ENCODE data around the gene SLC25A19.
"Not testable (repeated sequence)": the region's sequence is repeated elsewhere in the genome, so short reads cannot be mapped to it uniquely, and the experiment has no call there.

SLC25A19 gene

DNA sequence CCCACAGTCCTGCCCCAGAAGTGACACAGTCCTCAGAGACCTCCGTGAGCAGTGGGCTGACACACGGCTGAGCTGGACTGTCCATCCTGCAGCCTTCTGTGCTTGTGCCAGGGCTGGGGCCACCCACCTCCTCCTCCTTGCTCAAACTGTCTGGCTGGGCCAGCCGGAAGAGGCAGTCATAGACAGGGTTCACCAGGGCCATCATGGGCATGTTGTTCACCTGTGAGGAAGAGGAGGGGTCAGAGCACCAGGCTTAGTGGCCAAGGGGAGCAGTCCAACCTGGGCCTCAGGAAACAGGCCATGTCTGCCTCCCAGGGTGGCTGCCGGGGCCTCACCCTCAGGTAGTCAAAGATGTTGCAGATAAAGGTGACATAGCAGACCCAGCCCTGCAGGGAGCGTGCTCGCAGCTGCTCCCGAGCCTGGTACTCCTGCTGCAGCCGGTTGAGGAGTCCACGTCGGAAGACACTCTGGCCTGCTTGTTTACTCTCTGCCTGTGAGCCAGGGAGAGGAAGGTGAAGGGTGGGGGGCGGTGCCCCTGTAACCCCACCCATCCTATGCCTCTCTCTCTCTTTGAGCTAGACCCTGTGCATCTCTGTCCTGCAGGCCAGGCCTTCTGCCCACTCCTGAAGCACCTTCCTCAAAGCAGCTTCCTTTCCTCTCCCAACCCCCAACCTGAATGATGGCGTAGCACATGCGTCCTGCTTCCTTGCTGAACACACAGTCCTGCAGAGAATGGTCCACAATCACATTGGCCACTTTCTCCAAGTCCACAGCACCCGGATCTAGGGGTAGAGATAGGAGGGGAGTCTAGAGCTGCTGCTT is 21.6 kb downstream of the SLC25A19 start:
- DNase-seq (ENCODE audit: low read depth): no peak

DNA sequence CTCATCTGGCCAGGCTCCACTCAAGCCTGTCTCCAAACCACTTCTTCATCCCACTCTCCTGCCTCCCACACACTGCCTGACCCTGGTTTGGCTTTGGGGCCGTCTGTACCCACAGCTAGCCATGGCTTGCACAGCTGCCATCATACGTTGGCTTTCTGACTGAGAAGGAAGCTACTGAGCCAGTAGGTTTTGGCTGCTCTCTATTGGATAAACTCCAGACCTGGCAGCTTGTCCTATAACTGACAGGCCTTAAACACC is 22.2 kb downstream of the SLC25A19 start:
- DNase-seq (ENCODE audit: low read depth): no peak

- no peak for DNase-seq (ENCODE audit: low read depth)
Measured at GRCh38 chr17:75266316-75267152, 22.7 kb downstream of the SLC25A19 start.

DNA sequence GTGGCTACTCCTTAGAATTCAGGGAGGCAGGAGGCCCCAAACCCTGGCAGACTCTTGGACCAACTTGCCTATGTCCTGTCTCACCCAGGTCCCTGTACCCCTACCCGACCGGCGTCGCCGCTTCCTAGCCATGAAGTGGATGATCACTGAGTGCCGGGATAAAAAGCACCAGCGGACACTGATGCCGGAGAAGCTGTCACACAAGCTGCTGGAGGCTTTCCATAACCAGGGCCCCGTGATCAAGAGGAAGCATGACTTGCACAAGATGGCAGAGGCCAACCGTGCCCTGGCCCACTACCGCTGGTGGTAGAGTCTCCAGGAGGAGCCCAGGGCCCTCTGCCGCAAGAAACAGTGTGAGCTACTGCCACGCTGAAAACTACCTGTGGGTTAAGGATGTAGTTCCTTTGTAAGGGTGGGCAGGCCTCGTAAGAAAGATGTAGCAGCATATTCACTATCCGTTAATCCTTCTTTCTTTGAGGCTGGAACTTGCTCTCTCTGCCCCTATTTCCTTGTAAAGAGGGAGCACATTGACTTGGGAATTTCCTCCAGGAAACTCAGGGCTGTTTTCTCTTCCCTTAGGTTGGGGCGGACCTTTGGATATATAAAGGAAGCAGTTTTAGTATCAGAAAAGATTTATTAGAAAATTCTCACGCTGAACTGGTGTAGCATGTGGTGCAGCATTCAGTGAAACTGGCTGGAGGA is 23.5 kb downstream of the SLC25A19 start:
- no peak for DNase-seq (ENCODE audit: low read depth)

GRCh38 chr17:75263055-75263454 is 26.2 kb downstream of the SLC25A19 start:
- DNase-seq (ENCODE audit: low read depth): no peak

- DNase-seq (ENCODE audit: low read depth): no peak
Measured at GRCh38 chr17:75262112-75262606, 27.1 kb downstream of the SLC25A19 start.

- peak; percentile 79 for DNase-seq (ENCODE audit: low read depth)
Measured at GRCh38 chr17:75261336-75262111, 27.7 kb downstream of the SLC25A19 start, which contains the start of the genes GGA3 and MRPS7. Gene GGA3 (minus strand): TSS chr17:75261606. CDS start chr17:75261587, 19 bp downstream. Gene MRPS7 (plus strand): TSS chr17:75261879. CDS start chr17:75261901, 22 bp downstream.

DNA sequence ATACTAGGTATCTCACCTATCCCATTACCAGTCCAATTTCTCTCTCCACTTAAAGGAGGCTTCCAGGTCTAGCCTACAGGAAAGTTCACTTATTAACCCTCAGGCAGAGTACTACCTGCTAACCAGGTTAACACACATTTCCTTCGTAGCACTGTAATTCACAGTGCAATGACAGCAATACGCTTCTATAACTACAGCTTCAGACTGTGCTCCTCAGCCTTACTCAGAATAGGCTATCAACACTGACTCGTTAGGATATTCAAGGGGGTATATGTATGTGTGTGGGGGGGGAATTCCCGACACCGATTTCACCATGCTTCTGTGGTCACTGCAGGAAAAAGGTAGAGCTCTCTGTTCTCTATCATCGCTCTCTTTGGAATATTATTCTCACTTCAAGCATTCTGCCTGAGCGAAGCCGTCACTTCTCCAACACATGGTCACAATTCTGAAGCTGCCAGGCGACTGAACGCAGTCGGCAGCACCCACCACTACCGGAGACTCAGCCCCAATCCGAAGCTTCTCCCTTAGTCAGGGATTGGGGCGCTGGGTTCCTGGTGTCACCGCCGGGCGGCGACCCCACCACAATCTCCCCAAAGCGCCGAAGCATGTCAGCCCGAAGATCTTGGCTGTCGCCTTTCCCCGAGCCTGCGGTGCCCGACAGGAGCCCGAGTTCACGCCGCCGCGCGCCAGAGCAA is 28.4 kb downstream of the SLC25A19 start:
- no peak for DNase-seq (ENCODE audit: low read depth)

DNA sequence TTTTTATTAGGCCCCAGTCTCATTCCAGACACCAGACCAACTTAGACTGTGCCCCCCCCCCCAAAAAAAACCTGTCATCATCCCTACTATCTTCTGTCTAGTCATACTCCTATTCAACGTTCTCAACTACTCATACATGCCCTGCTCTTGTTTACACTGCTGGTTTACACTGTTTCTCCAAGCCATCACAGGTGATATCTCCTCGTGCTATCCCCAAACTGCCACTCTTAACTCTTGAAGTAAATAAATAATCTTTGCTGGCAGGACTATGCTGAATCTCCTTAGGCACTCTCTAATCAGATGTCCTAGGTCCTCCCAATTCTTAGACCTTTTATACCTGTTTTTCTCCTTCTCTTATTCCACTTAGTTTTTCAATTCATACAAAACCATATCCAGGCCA is 32.0 kb downstream of the SLC25A19 start:
- not testable (repeated sequence) for DNase-seq (ENCODE audit: low read depth)

- not testable (repeated sequence) for DNase-seq (ENCODE audit: low read depth)
Measured at GRCh38 chr17:75255954-75256698, 33.1 kb downstream of the SLC25A19 start.

GRCh38 chr17:75252039-75252816 is 37.0 kb downstream of the SLC25A19 start:
- DNase-seq (ENCODE audit: low read depth): no peak

- no peak for DNase-seq (ENCODE audit: low read depth)
Measured at GRCh38 chr17:75250009-75250471, 39.2 kb downstream of the SLC25A19 start.

DNA sequence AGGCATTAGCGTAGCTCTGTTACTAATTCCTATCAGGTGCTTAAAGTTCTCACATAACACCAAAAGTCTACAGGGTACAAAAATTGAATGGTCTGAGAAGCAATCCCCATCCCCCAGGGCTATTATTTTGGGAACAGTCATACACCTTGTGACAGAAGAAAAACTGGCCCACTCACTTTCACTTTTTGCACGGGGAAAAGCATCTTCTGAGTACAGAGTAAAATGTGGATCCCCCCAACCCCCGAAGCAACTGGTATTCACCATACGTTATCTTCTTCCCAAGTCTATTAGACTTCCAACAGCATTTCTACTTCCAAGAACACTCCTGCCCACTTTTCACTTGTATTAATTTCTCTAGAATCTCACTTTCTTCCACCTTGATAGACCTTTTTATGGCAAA is 39.7 kb downstream of the SLC25A19 start:
- DNase-seq (ENCODE audit: low read depth): no peak

GRCh38 chr17:75246404-75246803 is 42.8 kb downstream of the SLC25A19 start:
- DNase-seq (ENCODE audit: low read depth): no peak

GRCh38 chr17:75245011-75245410 is 44.2 kb downstream of the SLC25A19 start:
- no peak for DNase-seq (ENCODE audit: low read depth)

GRCh38 chr17:75244133-75244866 is 44.9 kb downstream of the SLC25A19 start:
- DNase-seq (ENCODE audit: low read depth): no peak

- no peak for DNase-seq (ENCODE audit: low read depth)
Measured at GRCh38 chr17:75242461-75243042, 46.7 kb downstream of the SLC25A19 start.

DNA sequence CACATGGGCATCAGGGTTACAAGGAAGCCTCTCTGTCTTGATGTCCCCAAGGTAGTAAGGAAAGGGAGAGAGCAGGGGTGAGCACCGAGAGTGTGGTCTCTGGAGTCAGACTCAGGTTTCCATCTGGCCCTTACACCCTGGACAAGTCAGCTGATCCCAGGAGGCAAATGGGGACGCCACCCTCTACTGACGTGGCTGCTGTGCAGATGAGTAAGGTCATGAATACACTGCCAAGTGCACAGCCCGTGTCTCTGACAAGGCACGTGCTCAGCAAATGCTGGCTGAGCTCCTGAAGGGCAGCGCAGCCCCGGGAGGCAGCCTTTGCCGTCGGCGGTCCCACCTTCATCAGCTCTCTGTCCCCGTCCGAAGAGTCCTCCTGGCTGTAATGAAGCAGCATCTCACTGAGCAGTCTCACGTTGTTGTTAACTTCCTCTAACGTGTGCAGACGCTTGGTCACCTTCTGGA is 47.2 kb downstream of the SLC25A19 start:
- DNase-seq (ENCODE audit: low read depth): no peak
